GM19463 (cell line): ENCODE measurements around the gene SIRT6.
"Not testable (repeated sequence)": the region's sequence is repeated elsewhere in the genome, so short reads cannot be mapped to it uniquely, and the experiment has no call there.

Experiments
- ATAC-seq: cut with Tn5 transposase; IDR thresholded peaks from one replicate; pipeline ENCODE4 v1.9.1; 2021; ENCODE audit warnings: mild to moderate bottlenecking, moderate library complexity; ENCODE audit not compliant: unreplicated experiment

Gene SIRT6

DNA sequence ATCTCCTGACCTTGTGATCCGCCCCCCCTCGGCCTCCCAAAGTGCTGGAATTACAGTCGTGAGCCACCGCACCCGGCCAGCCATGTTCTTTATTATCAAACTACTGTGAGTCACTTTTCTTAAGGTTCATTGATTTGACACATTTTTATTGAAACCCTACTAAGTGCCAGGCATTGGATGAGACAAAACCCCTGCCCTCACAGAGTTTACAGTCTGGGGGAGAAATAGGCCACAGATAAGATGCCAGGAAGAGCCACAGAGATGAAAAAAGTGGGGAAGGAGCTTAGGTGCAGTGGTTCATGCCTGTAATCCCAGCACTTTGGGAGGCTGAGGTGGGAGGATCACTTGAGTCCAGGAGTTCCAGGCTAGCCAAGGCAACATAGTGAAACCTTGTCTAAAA is 43.9 kb downstream of the SIRT6 start:
- ATAC-seq: no peak

DNA sequence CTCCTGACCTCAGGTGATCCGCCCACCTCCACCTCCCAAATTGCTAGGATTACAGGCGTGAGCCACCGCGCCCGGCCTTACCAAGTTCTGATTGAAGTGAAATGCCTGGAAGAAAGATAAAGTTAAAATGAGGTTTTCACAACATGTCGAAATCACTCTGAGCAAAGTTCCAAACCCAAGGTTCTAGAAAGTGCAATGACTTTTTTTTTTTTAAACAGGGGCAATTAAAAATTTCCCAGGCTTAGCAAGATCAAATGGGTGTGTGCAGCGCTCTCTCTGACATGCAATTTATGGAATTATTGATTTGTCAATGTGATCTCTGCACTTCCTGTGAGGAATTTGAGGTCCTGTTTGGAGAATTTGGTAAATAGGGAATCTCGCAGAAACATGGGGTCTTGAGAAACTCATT is 45.7 kb downstream of the SIRT6 start:
- no peak for ATAC-seq

DNA sequence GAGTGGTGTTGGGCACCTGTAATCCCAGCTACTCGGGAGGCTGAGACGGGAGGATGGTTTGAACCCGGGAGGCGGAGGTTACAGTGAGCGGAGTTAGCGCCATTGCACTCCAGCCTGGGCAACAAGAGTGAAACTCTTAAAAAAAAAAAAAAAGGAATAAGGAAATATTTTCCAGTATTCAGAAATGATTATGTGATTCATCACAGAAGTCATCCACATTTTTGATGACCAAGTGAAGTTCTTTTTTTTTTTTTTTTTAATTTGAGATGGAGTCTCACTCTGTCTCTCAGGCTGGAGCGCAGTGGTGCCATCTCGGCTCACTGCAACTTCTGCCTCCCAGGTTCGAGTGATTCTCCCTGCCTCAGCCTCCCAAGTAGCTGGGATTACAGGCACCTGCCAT is 47.0 kb downstream of the SIRT6 start:
- ATAC-seq: not testable (repeated sequence)

DNA sequence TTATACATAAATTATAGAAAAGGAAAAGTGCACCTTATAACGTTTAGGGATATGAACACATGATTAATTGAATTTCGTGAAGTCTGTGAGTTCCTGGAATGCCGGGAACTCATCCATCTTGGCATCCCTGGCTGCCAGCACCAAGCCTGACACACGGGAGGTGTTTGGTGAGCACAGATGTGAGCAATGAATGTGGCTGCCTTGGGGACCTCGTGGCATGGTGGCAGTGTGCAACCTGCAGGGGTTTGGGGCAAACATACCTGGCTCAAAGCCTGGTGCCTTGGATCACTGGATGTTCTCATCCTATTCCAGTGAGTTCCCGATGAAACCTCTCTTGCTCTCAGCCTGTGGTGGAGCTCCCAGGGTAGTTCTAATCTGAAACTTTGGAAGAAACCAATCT is 48.0 kb downstream of the SIRT6 start:
- ATAC-seq: no peak

DNA sequence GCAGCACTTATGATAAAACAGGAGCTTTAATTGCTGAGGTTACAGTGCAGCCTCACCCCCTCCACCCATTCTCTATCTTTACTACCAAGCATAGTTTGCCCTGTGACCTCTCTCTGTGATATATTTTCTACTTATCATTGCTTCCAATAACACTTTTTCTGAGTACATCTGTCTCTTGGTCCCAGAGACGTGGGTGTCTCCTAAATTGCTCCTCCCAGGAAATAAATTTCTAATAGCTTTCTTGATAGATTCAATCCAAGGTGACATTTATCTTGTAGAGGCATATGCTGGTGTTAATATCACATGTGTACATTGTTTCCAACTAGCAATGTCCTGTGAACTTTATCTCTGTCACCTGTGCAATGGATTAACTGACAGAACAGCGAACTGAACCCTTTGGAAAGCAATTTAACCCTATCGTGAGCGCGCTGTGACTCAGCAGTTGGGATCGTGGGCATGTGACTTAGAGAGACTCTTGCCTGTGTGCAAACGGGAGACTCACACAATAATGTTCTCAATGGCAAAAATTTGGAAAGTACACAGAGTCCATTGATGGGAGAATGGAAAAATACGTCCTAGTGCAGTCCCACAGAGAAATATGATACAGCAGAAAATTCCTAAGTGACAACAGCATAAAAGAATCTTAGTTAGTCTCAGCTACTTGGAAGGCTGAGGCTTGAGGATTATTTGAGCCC is 51.5 kb downstream of the SIRT6 start:
- no peak for ATAC-seq

DNA sequence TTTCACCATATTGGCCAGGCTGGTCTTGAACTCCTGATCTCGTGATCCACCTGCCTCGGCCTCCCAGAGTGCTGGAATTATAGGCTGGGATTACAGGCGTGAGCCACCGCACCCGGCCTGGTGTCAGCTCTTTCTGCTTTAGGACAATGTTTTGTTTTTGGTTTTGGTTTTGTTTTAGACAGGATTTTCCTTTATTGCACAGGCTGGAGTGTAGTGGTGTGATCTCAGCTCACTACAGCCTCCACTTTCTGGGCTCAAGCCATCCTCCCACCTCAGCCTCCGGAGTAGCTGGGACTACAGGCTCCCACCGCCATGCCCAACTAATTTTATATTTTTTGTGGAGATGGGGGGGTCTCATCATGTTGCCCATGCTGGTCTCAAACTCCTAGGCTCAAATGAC is 53.3 kb downstream of the SIRT6 start:
- ATAC-seq: not testable (repeated sequence)

DNA sequence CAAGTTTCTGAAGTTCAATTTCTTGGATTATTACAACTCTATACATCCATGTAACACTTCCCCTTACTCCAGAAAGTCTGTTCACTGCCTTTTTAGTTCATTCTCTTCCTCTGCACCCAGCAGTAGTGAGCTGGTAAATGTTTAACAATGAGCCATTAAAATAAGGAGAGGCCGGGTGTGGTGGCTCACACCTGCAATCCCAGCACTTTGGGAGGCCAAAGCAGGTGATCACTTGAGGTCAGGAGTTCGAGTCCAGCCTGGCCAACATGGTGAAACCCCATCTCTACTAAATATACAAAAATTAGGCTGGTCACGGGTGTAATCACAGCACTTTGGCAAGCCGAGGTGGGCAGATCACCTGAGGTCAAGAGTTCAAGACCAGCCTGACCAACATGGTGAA is 55.0 kb downstream of the SIRT6 start:
- ATAC-seq: not testable (repeated sequence)

DNA sequence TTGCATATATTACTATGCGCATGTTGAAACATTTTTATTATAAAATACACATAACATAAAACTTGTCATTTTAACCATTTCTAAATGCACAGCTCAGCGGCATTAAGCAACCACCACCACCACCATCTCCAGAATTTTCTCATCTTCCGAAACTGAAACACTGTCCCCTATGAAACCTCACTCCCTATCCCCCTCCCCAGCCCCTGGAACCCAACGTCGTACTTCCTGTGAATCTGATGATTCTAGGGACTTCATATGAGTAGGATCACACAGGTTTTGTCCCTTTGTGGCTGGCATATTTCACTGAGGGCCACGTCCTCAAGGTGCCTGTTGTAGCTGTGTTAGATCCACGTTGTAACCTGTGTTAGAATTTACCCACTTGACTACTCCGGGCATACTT is 57.7 kb downstream of the SIRT6 start:
- ATAC-seq: no peak
